HepG2 (cell line): ENCODE results near the gene SRSF8.

Experiments used
- CBX5 ChIP-seq: sonication (generic); formaldehyde crosslinking; IDR thresholded peaks from 2 replicates; pipeline ENCODE4 v1.4.0; 2020; ENCODE audit warnings: missing genetic modification reagents, borderline replicate concordance
- CEBPB ChIP-seq: IDR thresholded peaks from 2 replicates; pipeline ENCODE4 v1.6.1; 2011; ENCODE audit warnings: low read depth, low read length, improper control_type of control experiment, borderline replicate concordance
- EZH2 ChIP-seq: conservative IDR thresholded peaks from 2 replicates; pipeline ENCODE4 v1.6.1; 2012; ENCODE audit warnings: mild to moderate bottlenecking, low read depth, low read length, moderate library complexity
- MATR3 ChIP-seq: sonication (generic); formaldehyde crosslinking; IDR thresholded peaks from 2 replicates; pipeline ENCODE4 v1.4.0; 2020; ENCODE audit warnings: missing genetic modification reagents
- MXI1 ChIP-seq: IDR thresholded peaks from 3 replicates; pipeline ENCODE4 v1.6.1; 2012; ENCODE audit warnings: low read depth, low read length, inconsistent platforms, borderline replicate concordance
- NR2C2 ChIP-seq: sonication (generic); formaldehyde crosslinking; IDR thresholded peaks from 2 replicates; pipeline ENCODE4 v1.4.0; 2020; ENCODE audit warnings: missing genetic modification reagents, mild to moderate bottlenecking, moderate library complexity, borderline replicate concordance
- POLR2A ChIP-seq, 2 experiments: IDR thresholded peaks; 2 replicates each; pipeline ENCODE4 v1.6.1; 2011; ENCODE audit warnings: low read depth in 2 of 2, low read length in 2 of 2, mild to moderate bottlenecking in 1 of 2, moderate library complexity in 1 of 2; ENCODE audit not compliant: insufficient read depth in 1 of 2
- SIN3A ChIP-seq: IDR thresholded peaks from 2 replicates; pipeline ENCODE4 v1.6.1; 2011; ENCODE audit warnings: low read depth, mild to moderate bottlenecking, control low read depth, low read length, borderline replicate concordance
- ZFY ChIP-seq: sonication (generic); formaldehyde crosslinking; IDR thresholded peaks from 2 replicates; pipeline ENCODE4 v1.4.0; 2020; ENCODE audit warnings: missing genetic modification reagents
- ZNF143 ChIP-seq: sonication (generic); formaldehyde crosslinking; IDR thresholded peaks from 2 replicates; pipeline ENCODE4 v1.4.0; 2020; ENCODE audit warnings: missing genetic modification reagents
- ZNF282 ChIP-seq: fragments of 450-650 bp; IDR thresholded peaks from 2 replicates; pipeline ENCODE4 v1.6.1; 2018; ENCODE audit not compliant: partially characterized antibody
- TF ChIP-seq, protein P1 (sequence below): IDR thresholded peaks from 2 replicates; pipeline ENCODE4 v1.6.1; 2016; ENCODE audit warnings: low read depth
- TF ChIP-seq, protein P2 (sequence below): sonication (generic); formaldehyde crosslinking; IDR thresholded peaks from 2 replicates; pipeline ENCODE4 v1.5.0; 2020; ENCODE audit warnings: mild to moderate bottlenecking, missing genetic modification reagents, moderate library complexity

DNA sequence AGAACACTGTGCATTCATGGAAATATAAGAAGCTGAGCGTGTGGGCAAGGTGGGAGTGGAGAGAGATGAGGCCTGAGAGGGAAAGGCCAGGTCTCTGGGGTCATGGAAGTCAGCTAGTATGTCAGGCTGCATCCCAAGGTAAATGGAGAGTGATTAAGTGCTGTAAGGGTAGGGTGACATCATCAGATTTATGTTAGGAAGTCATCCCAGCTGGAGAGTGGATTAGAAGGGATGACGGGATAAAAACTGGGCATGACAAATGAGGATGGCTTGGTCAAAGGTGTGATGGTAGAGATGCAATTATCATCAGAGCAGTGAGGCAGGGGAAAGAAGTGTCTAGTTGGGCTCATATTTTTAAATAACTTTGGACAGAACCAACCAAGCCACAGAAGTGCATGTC, 19.4 kb downstream of the SRSF8 start:
- TF ChIP-seq EZH2 (no peak), SIN3A (no peak), ZNF282 (no peak), POLR2A (IDR thresholded peaks at IDR 0.05; ENCODE audit: insufficient read depth in 1 of 2, low read depth in 2 of 2, low read length in 2 of 2) (no peak), ZFY (CRISPR knock-in tag) (no peak), CBX5 (CRISPR knock-in tag) (no peak), ZNF143 (CRISPR knock-in tag) (no peak), MATR3 (no peak), NR2C2 (CRISPR knock-in tag) (no peak), CEBPB (no peak), MXI1 (no peak)
- TF ChIP-seq, protein P1, sequence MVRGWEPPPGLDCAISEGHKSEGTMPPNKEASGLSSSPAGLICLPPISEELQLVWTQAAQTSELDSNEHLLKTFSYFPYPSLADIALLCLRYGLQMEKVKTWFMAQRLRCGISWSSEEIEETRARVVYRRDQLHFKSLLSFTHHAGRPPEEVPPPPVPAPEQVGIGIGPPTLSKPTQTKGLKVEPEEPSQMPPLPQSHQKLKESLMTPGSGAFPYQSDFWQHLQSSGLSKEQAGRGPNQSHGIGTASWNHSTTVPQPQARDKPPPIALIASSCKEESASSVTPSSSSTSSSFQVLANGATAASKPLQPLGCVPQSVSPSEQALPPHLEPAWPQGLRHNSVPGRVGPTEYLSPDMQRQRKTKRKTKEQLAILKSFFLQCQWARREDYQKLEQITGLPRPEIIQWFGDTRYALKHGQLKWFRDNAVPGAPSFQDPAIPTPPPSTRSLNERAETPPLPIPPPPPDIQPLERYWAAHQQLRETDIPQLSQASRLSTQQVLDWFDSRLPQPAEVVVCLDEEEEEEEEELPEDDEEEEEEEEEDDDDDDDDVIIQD (CRISPR knock-in tag) = no peak
- TF ChIP-seq, protein P2, sequence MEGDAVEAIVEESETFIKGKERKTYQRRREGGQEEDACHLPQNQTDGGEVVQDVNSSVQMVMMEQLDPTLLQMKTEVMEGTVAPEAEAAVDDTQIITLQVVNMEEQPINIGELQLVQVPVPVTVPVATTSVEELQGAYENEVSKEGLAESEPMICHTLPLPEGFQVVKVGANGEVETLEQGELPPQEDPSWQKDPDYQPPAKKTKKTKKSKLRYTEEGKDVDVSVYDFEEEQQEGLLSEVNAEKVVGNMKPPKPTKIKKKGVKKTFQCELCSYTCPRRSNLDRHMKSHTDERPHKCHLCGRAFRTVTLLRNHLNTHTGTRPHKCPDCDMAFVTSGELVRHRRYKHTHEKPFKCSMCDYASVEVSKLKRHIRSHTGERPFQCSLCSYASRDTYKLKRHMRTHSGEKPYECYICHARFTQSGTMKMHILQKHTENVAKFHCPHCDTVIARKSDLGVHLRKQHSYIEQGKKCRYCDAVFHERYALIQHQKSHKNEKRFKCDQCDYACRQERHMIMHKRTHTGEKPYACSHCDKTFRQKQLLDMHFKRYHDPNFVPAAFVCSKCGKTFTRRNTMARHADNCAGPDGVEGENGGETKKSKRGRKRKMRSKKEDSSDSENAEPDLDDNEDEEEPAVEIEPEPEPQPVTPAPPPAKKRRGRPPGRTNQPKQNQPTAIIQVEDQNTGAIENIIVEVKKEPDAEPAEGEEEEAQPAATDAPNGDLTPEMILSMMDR (CRISPR knock-in tag) = no peak
